HepG2 (cell line): ENCODE results near the gene SDK1.

Experiments used
- FOXA3 ChIP-seq: IDR thresholded peaks from 2 replicates; pipeline ENCODE4 v1.6.1; 2016; ENCODE audit warnings: missing genetic modification reagents, missing compliant biosample characterization
- MXI1 ChIP-seq: IDR thresholded peaks from 3 replicates; pipeline ENCODE4 v1.6.1; 2012; ENCODE audit warnings: low read depth, low read length, inconsistent platforms, borderline replicate concordance
- PBX2 ChIP-seq: IDR thresholded peaks from 2 replicates; pipeline ENCODE4 v1.6.1; 2016; ENCODE audit warnings: control low read depth
- RELA ChIP-seq: sonication (generic); formaldehyde crosslinking; IDR thresholded peaks from 2 replicates; pipeline ENCODE4 v1.4.0; 2020; ENCODE audit warnings: missing genetic modification reagents
- TAF1 ChIP-seq: sonication (generic); formaldehyde crosslinking; IDR thresholded peaks from 2 replicates; pipeline ENCODE4 v1.4.0; 2020; ENCODE audit warnings: missing genetic modification reagents
- TF ChIP-seq, protein P1 (sequence below): sonication (generic); formaldehyde crosslinking; IDR thresholded peaks from 2 replicates; pipeline ENCODE4 v1.5.0; 2020; ENCODE audit warnings: mild to moderate bottlenecking, missing genetic modification reagents, moderate library complexity
- TF ChIP-seq, protein P2 (sequence below), 2 experiments: IDR thresholded peaks; 2 replicates each; pipeline ENCODE4 v1.6.1; 2011 to 2012; ENCODE audit warnings: low read length in 2 of 2, borderline replicate concordance in 1 of 2, low read depth in 1 of 2, mild to moderate bottlenecking in 1 of 2, moderate library complexity in 1 of 2

DNA sequence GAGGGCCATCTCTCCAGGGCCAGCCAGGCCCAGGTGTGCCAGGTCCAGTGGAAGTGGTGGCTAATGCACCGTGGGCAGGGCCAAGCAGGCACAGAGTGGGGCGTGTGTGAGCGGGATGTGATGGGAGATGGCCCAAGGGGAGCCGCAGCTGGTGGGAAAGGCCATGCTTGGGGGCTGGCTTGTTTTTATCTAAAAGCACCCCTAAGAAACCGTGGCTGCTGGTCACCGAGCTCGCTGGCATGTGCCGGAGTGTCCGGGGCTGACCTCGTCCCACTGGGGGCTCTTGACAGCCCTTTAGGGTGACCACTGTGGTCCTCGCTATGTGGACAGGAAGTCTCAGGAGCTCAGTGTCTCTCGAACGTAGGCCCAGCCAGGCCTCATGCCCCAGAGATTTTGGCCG lies 798.6 kb downstream of the SDK1 start:
- no peak for TF ChIP-seq MXI1
- TF ChIP-seq TAF1 (CRISPR knock-in tag): no peak
- TF ChIP-seq FOXA3: no peak
- TF ChIP-seq PBX2: no peak
- TF ChIP-seq, protein P1, sequence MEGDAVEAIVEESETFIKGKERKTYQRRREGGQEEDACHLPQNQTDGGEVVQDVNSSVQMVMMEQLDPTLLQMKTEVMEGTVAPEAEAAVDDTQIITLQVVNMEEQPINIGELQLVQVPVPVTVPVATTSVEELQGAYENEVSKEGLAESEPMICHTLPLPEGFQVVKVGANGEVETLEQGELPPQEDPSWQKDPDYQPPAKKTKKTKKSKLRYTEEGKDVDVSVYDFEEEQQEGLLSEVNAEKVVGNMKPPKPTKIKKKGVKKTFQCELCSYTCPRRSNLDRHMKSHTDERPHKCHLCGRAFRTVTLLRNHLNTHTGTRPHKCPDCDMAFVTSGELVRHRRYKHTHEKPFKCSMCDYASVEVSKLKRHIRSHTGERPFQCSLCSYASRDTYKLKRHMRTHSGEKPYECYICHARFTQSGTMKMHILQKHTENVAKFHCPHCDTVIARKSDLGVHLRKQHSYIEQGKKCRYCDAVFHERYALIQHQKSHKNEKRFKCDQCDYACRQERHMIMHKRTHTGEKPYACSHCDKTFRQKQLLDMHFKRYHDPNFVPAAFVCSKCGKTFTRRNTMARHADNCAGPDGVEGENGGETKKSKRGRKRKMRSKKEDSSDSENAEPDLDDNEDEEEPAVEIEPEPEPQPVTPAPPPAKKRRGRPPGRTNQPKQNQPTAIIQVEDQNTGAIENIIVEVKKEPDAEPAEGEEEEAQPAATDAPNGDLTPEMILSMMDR (CRISPR knock-in tag): no peak
- TF ChIP-seq RELA (CRISPR knock-in tag): no peak
- TF ChIP-seq, protein P2, sequence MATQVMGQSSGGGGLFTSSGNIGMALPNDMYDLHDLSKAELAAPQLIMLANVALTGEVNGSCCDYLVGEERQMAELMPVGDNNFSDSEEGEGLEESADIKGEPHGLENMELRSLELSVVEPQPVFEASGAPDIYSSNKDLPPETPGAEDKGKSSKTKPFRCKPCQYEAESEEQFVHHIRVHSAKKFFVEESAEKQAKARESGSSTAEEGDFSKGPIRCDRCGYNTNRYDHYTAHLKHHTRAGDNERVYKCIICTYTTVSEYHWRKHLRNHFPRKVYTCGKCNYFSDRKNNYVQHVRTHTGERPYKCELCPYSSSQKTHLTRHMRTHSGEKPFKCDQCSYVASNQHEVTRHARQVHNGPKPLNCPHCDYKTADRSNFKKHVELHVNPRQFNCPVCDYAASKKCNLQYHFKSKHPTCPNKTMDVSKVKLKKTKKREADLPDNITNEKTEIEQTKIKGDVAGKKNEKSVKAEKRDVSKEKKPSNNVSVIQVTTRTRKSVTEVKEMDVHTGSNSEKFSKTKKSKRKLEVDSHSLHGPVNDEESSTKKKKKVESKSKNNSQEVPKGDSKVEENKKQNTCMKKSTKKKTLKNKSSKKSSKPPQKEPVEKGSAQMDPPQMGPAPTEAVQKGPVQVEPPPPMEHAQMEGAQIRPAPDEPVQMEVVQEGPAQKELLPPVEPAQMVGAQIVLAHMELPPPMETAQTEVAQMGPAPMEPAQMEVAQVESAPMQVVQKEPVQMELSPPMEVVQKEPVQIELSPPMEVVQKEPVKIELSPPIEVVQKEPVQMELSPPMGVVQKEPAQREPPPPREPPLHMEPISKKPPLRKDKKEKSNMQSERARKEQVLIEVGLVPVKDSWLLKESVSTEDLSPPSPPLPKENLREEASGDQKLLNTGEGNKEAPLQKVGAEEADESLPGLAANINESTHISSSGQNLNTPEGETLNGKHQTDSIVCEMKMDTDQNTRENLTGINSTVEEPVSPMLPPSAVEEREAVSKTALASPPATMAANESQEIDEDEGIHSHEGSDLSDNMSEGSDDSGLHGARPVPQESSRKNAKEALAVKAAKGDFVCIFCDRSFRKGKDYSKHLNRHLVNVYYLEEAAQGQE (IDR thresholded peaks at IDR 0.05; ENCODE audit: borderline replicate concordance in 1 of 2, low read depth in 1 of 2, low read length in 2 of 2): no peak
